Osteoblast (primary cell): ENCODE measurements around the gene CYTIP. TPM values are rescaled to one million over a fixed set of nuclear protein-coding genes. Genes with fewer than 3 reads are reported as not detected.

ENCODE experiments used
- DNase-seq: peaks from one replicate; pipeline ENCODE4 v3.0.0; 2011; ENCODE audit warnings: low spot score, mixed read lengths; ENCODE audit not compliant: insufficient read length; ENCODE audit errors: missing footprints
- H2AFZ ChIP-seq: 2 replicates; pipeline ENCODE4 v1.6.0; 2011; ENCODE audit warnings: mild to moderate bottlenecking, low read length
- H3K27ac ChIP-seq: 2 replicates; pipeline ENCODE4 v1.5.1; 2011; ENCODE audit warnings: mild to moderate bottlenecking, low read depth, low read length, moderate library complexity
- H3K27me3 ChIP-seq: 2 replicates; pipeline ENCODE4 v1.6.0; 2012; ENCODE audit warnings: mild to moderate bottlenecking, control low read depth, inconsistent platforms, low read length, moderate library complexity; ENCODE audit not compliant: insufficient read depth
- H3K36me3 ChIP-seq: 2 replicates; pipeline ENCODE4 v1.5.1; 2011; ENCODE audit warnings: mild to moderate bottlenecking, low read length, control low read depth, moderate library complexity; ENCODE audit not compliant: insufficient read depth
- H3K4me1 ChIP-seq: 2 replicates; pipeline ENCODE4 v1.5.1; 2011; ENCODE audit warnings: mild to moderate bottlenecking, low read length, control low read depth, moderate library complexity; ENCODE audit not compliant: insufficient read depth
- H3K4me2 ChIP-seq: 2 replicates; pipeline ENCODE4 v1.6.0; 2011; ENCODE audit warnings: mild to moderate bottlenecking, low read length; ENCODE audit not compliant: insufficient read depth
- H3K4me3 ChIP-seq: fragments of 200-600 bp; sonication (generic); 3 replicates; pipeline ENCODE4 v1.5.1; 2012; ENCODE audit warnings: mild to moderate bottlenecking, low read length, inconsistent platforms; ENCODE audit not compliant: insufficient read depth
- H3K79me2 ChIP-seq: 2 replicates; pipeline ENCODE4 v1.6.0; 2012; ENCODE audit warnings: mild to moderate bottlenecking, low read length, control low read depth, inconsistent platforms; ENCODE audit not compliant: insufficient read depth
- H3K9me3 ChIP-seq: 2 replicates; pipeline ENCODE4 v1.5.1; 2011; ENCODE audit warnings: low read depth, low read length, control low read depth
- H4K20me1 ChIP-seq: 2 replicates; pipeline ENCODE4 v1.6.0; 2012; ENCODE audit warnings: mild to moderate bottlenecking, low read length, control low read depth; ENCODE audit not compliant: insufficient read depth
- CTCF ChIP-seq: IDR thresholded peaks from 2 replicates; pipeline ENCODE4 v1.5.1; 2011; ENCODE audit warnings: mild to moderate bottlenecking, low read depth, low read length, moderate library complexity; ENCODE audit errors: extremely low read depth
- total RNA-seq: library from RNA; depleted of rRNA; stranded (reverse); fragments of >200 nt; gene quantifications from 2 replicates; pipeline ENCODE4 v1.2.3, GENCODE V29; 2012

CYTIP gene
- total RNA-seq, 1 donor = 1.4 TPM

- Histone ChIP-seq H3K27me3 (no peaks in the 10 kb centered on the region), H3K4me2 (peak overlapping the region; percentile 30), H3K36me3 (no peaks in the 10 kb centered on the region), H3K79me2 (no peaks in the 10 kb centered on the region), H3K27ac (peak overlapping the region; percentile 50), H3K9me3 (no peaks in the 10 kb centered on the region), H4K20me1 (no peaks in the 10 kb centered on the region), H3K4me3 (no peak overlapping the region), H3K4me1 (peaks cover 4% of the 10 kb centered on the region), H2AFZ (no peak overlapping the region)
- DNase-seq = peak; percentile 34
- TF ChIP-seq CTCF = no peak
Observed at GRCh38 chr2:157420771-157421323, 23.0 kb downstream of the CYTIP start.

GRCh38 chr2:157419031-157419575, 24.8 kb downstream of the CYTIP start:
- no peaks in the 10 kb centered on the region for H3K9me3 ChIP-seq
- no peaks in the 10 kb centered on the region for H3K79me2 ChIP-seq
- no peak overlapping the region for H3K27ac ChIP-seq
- no peak overlapping the region for H3K4me2 ChIP-seq
- H3K36me3 ChIP-seq = no peaks in the 10 kb centered on the region
- no peak overlapping the region for H3K4me3 ChIP-seq
- H3K27me3 ChIP-seq = no peaks in the 10 kb centered on the region
- H4K20me1 ChIP-seq = no peaks in the 10 kb centered on the region
- DNase-seq = no peak
- H2AFZ ChIP-seq = no peak overlapping the region
- H3K4me1 ChIP-seq = peaks cover 4% of the 10 kb centered on the region
- no peak for TF ChIP-seq CTCF

DNA sequence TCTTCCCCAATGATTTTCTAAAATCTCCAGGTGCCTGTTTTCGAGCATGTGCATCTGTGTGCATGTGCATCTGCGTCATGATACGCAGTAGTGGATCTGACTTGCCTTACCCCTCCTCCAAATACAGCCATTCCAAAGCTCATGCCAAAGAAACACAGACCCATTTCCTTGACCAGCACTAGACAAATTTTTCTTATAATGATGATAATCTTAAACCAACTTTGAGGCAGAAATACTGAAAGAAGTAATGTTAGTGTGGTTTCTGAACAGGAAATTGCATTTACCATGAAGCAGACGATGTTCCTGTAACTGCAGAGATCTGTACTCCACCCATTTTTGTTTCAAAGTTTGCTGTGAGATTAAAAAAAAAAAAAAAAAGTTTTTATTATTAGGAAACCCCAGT, 25.6 kb downstream of the CYTIP start:
- Histone ChIP-seq H3K36me3 (no peaks in the 10 kb centered on the region), H2AFZ (no peak overlapping the region), H3K27me3 (no peaks in the 10 kb centered on the region), H3K79me2 (no peaks in the 10 kb centered on the region), H3K4me3 (no peak overlapping the region), H3K27ac (no peak overlapping the region), H4K20me1 (no peaks in the 10 kb centered on the region), H3K4me1 (peaks cover 4% of the 10 kb centered on the region), H3K4me2 (no peak overlapping the region), H3K9me3 (no peaks in the 10 kb centered on the region)
- no peak for TF ChIP-seq CTCF
- no peak for DNase-seq

DNA sequence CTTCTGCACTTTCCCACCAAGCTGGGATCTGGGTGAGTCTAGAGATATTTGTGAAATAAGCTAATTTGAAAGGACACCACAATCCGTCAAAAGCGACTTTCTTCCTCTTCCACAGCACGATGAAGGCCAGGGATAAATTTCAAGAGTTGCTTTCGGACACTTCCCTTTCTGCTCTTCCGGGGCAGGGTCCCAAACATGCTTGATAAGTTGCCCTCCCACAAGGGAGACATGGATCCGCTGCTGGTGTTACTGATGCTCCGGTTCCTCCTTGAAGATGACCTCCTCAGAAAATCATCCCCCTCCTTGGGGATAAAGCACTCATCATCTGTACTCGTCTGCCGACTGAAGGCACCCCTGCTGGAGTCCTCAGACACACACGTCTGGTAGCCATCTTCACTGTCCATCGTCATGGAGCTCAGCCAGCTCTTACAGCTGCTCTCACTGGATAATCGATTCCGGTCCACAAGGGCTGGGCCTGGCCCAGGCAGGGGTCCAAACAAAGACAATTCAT, 28.2 kb downstream of the CYTIP start:
- peak; percentile 34 for DNase-seq
- no peaks in the 10 kb centered on the region for H3K36me3 ChIP-seq

More for the DNA sequence above, 28.2 kb downstream of the CYTIP start:
- Histone ChIP-seq H3K4me1 (peaks cover 2% of the 10 kb centered on the region), H3K9me3 (no peaks in the 10 kb centered on the region), H3K27me3 (no peaks in the 10 kb centered on the region), H4K20me1 (no peaks in the 10 kb centered on the region), H3K4me2 (no peak overlapping the region), H3K4me3 (no peak overlapping the region), H3K27ac (no peak overlapping the region), H3K79me2 (no peaks in the 10 kb centered on the region), H2AFZ (no peak overlapping the region)
- no peak for TF ChIP-seq CTCF
